ENCODE results near the gene STX4. TPM values are rescaled to one million over a fixed set of nuclear protein-coding genes. Genes with fewer than 3 reads are reported as not detected.
A peak's percentile ranks its signal among the peaks of the same experiment; 100 is the strongest.

The STX4 gene
- total RNA-seq, 1 experiment from 2014 or later, result 26.0 TPM

DNA sequence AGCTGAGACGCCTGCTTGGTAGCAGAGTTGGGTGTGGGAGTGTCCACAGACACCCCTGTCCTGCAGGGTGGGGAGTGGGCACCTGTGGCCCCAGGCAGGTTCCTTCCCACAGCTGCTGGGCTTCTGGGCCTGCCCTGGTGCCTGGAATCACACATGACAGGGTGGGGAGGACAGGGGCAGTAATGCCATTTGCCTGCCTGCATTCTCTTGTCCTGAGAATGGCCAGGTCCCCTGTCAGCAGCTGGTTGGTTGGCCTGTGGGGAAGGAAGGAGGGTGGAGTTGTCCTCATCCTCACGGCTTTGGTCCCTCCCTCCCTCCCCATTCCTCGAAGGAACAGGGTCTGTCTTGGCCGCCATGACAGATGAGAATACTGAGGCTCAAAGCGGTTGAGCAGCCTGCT is 50.2 kb downstream of the STX4 start:
- ChIA-PET POLR2A (no interaction called here), RAD21 (ENCODE audit: low non-redundant PET in 1 of 2, low total read pairs in 2 of 2, uncharacterized antibody in 2 of 2, unreplicated experiment in 2 of 2) (no interaction called here), CTCF (no interaction called here)
- H3K27me3 ChIP-seq (ENCODE audit: insufficient read depth, low read length), result no peaks in the 10 kb centered on the region
- no peak overlapping the region for H3K4me2 ChIP-seq (ENCODE audit: low read length)
- peaks cover 8 to 17% of the 10 kb centered on the region in 2 experiments; a peak in 2 of 4 replicates for H3K36me3 ChIP-seq (ENCODE audit: control insufficient read depth in 1 of 2, insufficient read depth in 2 of 2, low read length in 2 of 2)
- ATAC-seq (no peak), DNase-seq (ENCODE audit: low read depth, low spot score) (no peak)
- no peak overlapping the region for H3K27ac ChIP-seq (ENCODE audit: low read depth, low read length)
- H3K4me3 ChIP-seq (replicated peaks in 1 of 2; ENCODE audit: low read depth in 1 of 2, low read length in 2 of 2), result no peak overlapping the region
- peaks cover 0 to 11% of the 10 kb centered on the region in 2 experiments; a peak in 1 of 4 replicates for H3K4me1 ChIP-seq (ENCODE audit: control insufficient read depth in 1 of 2, insufficient read depth in 2 of 2, low read length in 2 of 2)
- H3K9ac ChIP-seq (ENCODE audit: low read length), result no peak overlapping the region
- no peaks in the 10 kb centered on the region for H3K9me3 ChIP-seq (ENCODE audit: control insufficient read depth in 1 of 2, insufficient read depth in 1 of 2, low read depth in 1 of 2, low read length in 2 of 2)
- no peaks in the 10 kb centered on the region for H3K79me2 ChIP-seq (ENCODE audit: insufficient read depth, low read length)
- no peaks in the 10 kb centered on the region for H4K20me1 ChIP-seq (ENCODE audit: insufficient read depth)
- intact Hi-C loops (cut with micrococcal nuclease), result no loop called here
- BruUV-seq (replicated peaks), result no TSS peak
- no peaks in the 10 kb centered on the region for H3K9me2 ChIP-seq (ENCODE audit: insufficient read depth)
- TF ChIP-seq REST (IDR thresholded peaks at IDR 0.05; ENCODE audit: low read depth), result no peak
- TF ChIP-seq YY1 (IDR thresholded peaks at IDR 0.05; ENCODE audit: extremely low read depth, insufficient replicate concordance, low read depth, low read length), result no peak
- TF ChIP-seq CEBPB (IDR thresholded peaks at IDR 0.05; ENCODE audit: low read depth), result no peak
- TF ChIP-seq RAD21 (IDR thresholded peaks at IDR 0.05; ENCODE audit: low read depth), result no peak
- no peak for TF ChIP-seq CBX3 (IDR thresholded peaks at IDR 0.05; ENCODE audit: low read depth)
- no peak for TF ChIP-seq SRF (IDR thresholded peaks at IDR 0.05; ENCODE audit: low read depth)
- 0 out of 2 replicates have a peak, but pooled peaks have one; percentile 17 for TF ChIP-seq JUND (IDR thresholded peaks at IDR 0.05)
- no peak for TF ChIP-seq ZNF274 (IDR thresholded peaks at IDR 0.05; ENCODE audit: low read depth, low read length)
- H2AFZ ChIP-seq (ENCODE audit: low read depth, low read length, poor library complexity, severe bottlenecking), result no peak overlapping the region
